Umbilical cord (tissue), 2 donors: ENCODE results near the gene RALGPS1. TPM values are rescaled to one million over a fixed set of nuclear protein-coding genes. Genes with fewer than 3 reads are reported as not detected.

ENCODE experiments used
- DNase-seq: peaks from one replicate; pipeline ENCODE4 v3.0.0-alpha.2; 2015; ENCODE audit warnings: low spot score
- total RNA-seq: library from RNA; depleted of rRNA; stranded (reverse); fragments of >200 nt; gene quantifications from one replicate; pipeline ENCODE4 v1.2.3, GENCODE V29; 2014; ENCODE audit warnings: low replicate concordance; ENCODE audit not compliant: insufficient read depth

RALGPS1 gene
- total RNA-seq, 1 donor from 2014 or later: 2.9 TPM

- DNase-seq: no peak
These were observed 10.0 kb upstream of the RALGPS1 start for GRCh38 chr9:126904586-126904985.

- DNase-seq: no peak
These were observed 8.5 kb upstream of the RALGPS1 start for GRCh38 chr9:126906091-126906490.

- no peak for DNase-seq
These were observed 7.5 kb upstream of the RALGPS1 start for GRCh38 chr9:126907058-126907457.

- DNase-seq: peak; percentile 17
These were observed 767 bp downstream of the RALGPS1 start for GRCh38 chr9:126915281-126915816.

GRCh38 chr9:126915846-126916543, 1.4 kb downstream of the RALGPS1 start:
- peak; percentile 49 for DNase-seq

- no peak for DNase-seq
These were observed 2.3 kb downstream of the RALGPS1 start for GRCh38 chr9:126916909-126917308.

GRCh38 chr9:126919193-126919592, 4.6 kb downstream of the RALGPS1 start:
- no peak for DNase-seq

GRCh38 chr9:126925876-126926275, 11.3 kb downstream of the RALGPS1 start:
- DNase-seq: no peak

- no peak for DNase-seq
These were observed 11.8 kb downstream of the RALGPS1 start for GRCh38 chr9:126926364-126926763.

- no peak for DNase-seq
These were observed 12.8 kb downstream of the RALGPS1 start for GRCh38 chr9:126927419-126927818.

GRCh38 chr9:126932871-126933321, 18.3 kb downstream of the RALGPS1 start:
- no peak for DNase-seq

GRCh38 chr9:126933334-126933980, 18.9 kb downstream of the RALGPS1 start:
- no peak for DNase-seq

GRCh38 chr9:126934441-126934840, 19.9 kb downstream of the RALGPS1 start:
- no peak for DNase-seq

- no peak for DNase-seq
These were observed 21.0 kb downstream of the RALGPS1 start for GRCh38 chr9:126935630-126936029.

GRCh38 chr9:126937444-126937843, 22.9 kb downstream of the RALGPS1 start:
- no peak for DNase-seq

GRCh38 chr9:126938327-126938726, 23.7 kb downstream of the RALGPS1 start:
- DNase-seq: no peak

GRCh38 chr9:126939821-126940221, 25.2 kb downstream of the RALGPS1 start:
- no peak for DNase-seq

- DNase-seq: peak; percentile 78
These were observed 27.8 kb downstream of the RALGPS1 start for GRCh38 chr9:126942399-126942798.

GRCh38 chr9:126945682-126946081, 31.1 kb downstream of the RALGPS1 start:
- DNase-seq: peak; percentile 50

GRCh38 chr9:126947529-126947928, 32.9 kb downstream of the RALGPS1 start:
- DNase-seq: no peak

- DNase-seq: peak; percentile 60
These were observed 37.8 kb downstream of the RALGPS1 start for GRCh38 chr9:126952205-126952977.
